ENCODE measurements around the gene SNRPE.

DNA sequence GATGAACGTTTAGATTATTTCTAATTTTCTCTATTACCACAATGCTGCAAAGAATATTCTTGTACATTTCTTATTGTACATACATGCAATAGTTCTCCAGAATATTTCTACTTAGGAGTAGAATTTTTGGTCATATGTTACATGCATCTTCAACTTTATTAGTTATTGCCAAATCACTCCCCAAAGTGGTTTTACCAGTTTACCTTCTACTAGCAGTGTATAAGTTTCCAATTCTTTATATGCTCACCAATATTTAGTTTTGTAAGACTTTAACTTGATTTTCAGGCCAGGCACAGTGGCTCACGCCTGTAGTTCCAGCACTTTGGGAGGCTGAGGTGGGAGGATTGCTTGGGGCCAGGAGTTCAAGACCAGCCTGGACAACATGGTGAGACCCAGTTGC is 55.4 kb downstream of the SNRPE start:
- TF ChIP-seq, protein P1, sequence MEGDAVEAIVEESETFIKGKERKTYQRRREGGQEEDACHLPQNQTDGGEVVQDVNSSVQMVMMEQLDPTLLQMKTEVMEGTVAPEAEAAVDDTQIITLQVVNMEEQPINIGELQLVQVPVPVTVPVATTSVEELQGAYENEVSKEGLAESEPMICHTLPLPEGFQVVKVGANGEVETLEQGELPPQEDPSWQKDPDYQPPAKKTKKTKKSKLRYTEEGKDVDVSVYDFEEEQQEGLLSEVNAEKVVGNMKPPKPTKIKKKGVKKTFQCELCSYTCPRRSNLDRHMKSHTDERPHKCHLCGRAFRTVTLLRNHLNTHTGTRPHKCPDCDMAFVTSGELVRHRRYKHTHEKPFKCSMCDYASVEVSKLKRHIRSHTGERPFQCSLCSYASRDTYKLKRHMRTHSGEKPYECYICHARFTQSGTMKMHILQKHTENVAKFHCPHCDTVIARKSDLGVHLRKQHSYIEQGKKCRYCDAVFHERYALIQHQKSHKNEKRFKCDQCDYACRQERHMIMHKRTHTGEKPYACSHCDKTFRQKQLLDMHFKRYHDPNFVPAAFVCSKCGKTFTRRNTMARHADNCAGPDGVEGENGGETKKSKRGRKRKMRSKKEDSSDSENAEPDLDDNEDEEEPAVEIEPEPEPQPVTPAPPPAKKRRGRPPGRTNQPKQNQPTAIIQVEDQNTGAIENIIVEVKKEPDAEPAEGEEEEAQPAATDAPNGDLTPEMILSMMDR (IDR thresholded peaks at IDR 0.05; ENCODE audit: low read depth, low read length, missing input control), result no peak
- TF ChIP-seq GABPA (IDR thresholded peaks at IDR 0.05 in 1 of 2, conservative IDR thresholded peaks at IDR 0.05 in 1 of 2), result no peak
- TF ChIP-seq EGR1 (IDR thresholded peaks at IDR 0.05; ENCODE audit: low read depth in 2 of 2), result no peak
- TF ChIP-seq, protein P2, sequence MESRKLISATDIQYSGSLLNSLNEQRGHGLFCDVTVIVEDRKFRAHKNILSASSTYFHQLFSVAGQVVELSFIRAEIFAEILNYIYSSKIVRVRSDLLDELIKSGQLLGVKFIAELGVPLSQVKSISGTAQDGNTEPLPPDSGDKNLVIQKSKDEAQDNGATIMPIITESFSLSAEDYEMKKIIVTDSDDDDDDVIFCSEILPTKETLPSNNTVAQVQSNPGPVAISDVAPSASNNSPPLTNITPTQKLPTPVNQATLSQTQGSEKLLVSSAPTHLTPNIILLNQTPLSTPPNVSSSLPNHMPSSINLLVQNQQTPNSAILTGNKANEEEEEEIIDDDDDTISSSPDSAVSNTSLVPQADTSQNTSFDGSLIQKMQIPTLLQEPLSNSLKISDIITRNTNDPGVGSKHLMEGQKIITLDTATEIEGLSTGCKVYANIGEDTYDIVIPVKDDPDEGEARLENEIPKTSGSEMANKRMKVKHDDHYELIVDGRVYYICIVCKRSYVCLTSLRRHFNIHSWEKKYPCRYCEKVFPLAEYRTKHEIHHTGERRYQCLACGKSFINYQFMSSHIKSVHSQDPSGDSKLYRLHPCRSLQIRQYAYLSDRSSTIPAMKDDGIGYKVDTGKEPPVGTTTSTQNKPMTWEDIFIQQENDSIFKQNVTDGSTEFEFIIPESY (IDR thresholded peaks at IDR 0.05), result no peak
- TF ChIP-seq, protein P3, sequence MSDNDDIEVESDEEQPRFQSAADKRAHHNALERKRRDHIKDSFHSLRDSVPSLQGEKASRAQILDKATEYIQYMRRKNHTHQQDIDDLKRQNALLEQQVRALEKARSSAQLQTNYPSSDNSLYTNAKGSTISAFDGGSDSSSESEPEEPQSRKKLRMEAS (IDR thresholded peaks at IDR 0.05), result no peak
- no peak for TF ChIP-seq FOXA1 (IDR thresholded peaks at IDR 0.05)
- TF ChIP-seq SP1 (IDR thresholded peaks at IDR 0.05), result no peak
